GM21825 (cell line): ENCODE data around the gene ATP23.

Experiments
- ATAC-seq: cut with Tn5 transposase; IDR thresholded peaks from one replicate; pipeline ENCODE4 v1.9.1; 2021; ENCODE audit warnings: mild to moderate bottlenecking, moderate library complexity; ENCODE audit not compliant: unreplicated experiment

The ATP23 gene

DNA sequence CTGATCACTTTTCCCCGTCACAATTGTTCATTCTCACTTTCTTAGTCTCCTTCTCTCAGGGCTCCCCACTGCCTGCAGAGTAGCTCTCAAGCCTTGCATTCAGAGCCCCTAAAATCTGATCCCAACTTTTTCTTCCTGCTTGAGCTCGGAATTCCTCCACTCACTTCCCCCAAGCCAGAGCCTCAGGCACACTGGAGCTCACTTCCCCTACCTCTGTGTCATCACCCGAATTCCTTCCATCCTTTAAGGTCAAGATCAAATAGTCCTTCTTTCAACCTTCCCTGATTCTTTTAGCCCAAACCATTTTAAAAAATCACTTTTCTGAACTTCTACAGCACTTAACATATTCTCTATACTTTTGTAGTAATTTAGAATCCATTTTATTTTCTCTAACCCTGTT is 34.1 kb upstream of the ATP23 start:
- no peak for ATAC-seq

DNA sequence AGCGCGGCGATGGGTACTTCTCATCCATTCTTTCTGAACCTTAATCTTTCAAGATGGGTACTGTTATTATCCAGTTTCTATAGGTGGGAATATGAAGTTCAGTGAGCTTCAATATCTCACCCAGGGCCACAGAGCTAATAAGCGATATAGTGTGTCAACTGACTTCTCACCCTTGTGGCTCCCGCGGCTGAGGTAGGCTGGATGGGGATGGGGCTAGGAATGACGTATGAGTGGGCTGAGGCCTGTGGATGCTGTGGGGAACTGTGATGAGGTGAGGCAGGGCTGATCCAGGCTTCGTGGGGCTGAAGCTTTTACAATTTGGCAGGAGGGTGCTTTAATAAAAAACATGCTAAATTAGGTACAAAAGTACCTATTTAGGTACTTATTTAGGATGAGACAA is 32.9 kb upstream of the ATP23 start:
- ATAC-seq = no peak

DNA sequence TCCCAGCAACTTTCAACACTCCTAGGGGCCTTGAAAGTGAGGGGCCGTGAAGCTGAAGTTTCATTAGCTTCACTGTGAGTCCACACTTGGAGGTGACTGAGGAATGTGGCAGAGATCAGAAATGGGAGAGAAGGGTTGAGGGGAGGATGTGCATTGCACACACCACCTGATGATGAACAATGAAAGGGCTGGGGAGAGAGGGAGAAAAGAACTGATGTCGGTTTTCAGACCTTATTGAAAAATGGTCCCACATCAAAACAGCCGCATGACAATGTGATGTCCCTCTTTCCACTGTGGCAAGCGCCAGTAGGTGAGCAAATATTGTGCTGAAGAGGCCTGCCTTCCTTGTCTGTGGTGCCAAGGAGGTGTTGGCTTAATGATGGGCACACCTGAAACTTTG is 32.3 kb upstream of the ATP23 start:
- ATAC-seq = no peak

DNA sequence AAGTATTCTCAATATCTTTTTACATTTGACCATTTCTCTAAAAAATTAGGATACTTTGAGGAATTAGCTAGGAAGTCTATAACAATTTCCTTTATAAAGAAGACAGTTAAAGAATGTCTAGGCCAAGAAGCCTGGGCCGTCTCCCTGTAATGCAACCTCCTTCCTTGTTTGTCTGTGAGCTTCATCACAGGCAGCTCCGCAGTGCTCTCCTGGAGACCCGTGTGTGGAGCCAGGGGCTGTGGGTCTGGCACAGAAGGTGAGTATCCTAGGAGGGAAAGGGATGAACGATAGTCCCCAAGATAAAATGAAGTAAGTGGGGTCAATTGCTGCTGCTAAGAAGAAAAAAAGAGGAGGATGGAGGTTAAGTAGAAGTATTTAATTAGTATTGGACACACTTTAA is 31.8 kb upstream of the ATP23 start:
- ATAC-seq = no peak

DNA sequence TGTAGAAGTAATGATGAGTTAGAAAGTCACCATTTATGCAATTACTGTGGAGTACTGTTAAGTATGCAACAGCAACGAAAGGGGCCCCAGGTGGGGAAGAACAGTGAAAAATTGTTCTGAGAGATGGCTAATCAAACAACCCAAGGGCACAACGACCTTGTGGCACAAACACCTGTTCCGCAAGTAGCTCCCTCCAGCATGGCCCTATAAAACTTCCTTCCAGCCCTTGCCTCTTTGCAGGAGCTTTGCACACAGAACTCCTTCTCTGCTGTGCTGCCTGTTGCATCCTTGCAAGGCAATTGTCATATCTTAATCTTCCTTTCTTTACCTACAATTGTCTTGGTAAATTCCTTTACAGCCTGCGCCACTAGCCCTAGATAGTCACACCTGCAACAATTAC is 23.2 kb upstream of the ATP23 start:
- no peak for ATAC-seq

DNA sequence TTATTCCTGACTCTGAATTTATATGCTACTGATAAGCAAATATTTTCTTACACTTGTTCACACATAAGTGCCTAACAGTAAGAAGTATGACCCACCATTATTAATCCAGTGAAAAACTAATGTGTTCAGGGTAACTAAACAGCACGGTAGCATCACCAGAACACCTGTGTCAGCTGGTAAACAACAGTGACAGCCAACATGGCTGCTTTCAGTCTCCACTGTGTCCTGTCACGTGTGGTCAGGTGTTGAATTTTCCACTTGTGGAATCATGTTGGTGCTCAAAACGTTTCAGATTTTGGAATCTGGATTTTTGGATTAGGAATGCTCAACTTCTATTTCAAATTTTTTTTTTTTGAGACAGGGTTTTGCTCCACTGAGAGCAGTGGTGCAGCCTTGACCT is 14.3 kb upstream of the ATP23 start:
- ATAC-seq = no peak

DNA sequence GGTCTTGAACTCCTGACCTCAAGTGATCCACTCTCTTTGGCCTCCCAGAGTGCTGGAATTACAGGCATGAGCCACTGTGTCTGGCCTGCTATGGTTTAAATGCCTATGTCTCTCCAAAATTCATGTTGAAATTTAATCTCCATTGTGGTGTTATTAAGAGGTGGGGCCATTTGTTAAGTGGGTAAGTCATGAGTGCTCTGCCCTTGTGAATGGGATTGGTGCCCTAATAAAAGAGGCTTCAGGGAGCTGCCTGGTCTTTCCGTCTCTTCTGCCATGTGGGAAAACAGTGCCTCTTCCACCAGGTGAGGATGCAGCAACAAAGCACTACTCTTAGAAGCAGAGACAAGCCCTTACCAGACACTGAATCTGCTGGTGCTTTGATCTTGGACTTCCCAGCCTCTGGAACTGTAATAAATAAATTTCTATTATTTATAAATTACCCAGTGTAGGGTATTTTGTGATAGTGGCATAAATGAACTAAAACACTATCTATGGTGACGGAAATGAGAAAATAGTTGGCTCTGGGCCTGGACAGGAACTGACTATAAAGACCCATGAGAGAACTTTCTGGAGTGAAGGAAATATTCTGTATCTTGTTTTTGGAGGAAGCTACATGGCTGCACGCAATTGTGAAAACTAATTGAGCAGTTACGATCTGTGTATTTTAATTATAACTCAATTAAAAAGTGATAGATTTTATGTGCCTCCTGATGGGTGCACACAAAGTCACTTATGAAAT is 12.1 kb upstream of the ATP23 start:
- ATAC-seq = no peak

DNA sequence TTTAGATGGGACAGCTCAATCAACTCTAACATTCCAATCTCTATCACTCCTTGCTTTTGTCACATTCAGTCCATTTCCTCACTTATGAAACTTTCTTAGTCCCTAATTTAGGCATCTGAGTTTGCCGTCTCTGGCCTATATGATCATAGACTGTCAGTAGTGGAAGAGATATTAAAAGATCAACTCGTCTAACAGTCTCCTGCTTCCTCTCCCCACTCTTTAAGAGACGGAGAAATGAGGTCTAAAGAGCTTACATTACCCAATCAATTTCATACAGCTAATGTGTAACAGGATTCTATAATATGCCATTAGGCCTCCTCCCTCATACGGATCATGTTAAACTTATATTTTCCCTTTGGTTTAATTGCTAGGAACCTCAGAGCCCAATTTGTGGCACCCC is 6.5 kb upstream of the ATP23 start:
- ATAC-seq = no peak

DNA sequence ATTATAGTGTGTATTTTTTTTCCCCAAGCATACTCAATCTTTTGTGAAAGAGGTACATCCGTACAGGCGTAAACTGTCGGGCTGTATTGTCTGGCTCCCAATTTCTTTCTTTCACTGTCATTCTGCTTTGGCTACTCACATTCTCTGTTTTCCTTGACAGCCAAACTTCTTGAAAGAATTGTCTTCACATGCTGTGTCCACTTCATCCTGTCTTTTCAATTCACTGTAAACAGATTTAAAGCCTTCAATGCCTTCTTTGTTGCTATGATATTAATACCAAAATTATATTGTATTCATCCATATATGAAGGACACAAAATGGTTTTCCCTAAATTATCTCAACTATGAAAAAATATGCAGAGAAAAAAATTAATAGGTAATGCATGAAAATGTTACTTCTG is 6.0 kb upstream of the ATP23 start:
- ATAC-seq = no peak

DNA sequence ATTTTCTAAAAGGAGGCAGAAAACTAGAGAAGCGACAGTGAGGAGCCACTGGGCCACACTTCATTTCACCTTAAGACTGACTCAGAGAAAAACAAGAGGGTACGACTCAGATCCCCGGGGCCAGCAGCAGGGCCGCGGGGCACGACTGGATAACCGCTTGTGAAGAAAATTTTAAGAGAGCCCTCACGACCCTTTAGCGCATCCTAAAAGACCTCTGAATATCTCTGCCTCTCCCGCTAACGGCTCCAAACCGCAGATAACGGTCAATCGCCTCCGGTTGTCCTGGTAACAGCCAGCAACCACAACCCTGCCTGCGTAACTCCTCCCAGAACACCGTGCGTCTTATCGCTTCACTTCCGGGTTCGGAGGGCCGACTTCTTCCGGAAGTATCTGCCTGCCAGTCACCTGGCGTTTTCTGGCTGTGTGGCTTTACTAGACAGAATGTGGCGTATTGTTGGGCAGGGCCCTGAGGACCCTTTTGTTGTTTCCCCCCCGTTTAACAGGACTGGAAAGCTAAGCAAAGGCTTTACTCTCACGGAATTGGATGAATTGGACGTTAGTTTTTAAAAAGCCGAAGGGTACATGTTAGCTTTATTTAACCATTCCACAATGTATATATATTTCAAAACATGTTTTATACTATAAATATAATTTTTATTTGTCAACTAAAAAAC is 5.4 kb upstream of the ATP23 start:
- peak; percentile 99 for ATAC-seq

DNA sequence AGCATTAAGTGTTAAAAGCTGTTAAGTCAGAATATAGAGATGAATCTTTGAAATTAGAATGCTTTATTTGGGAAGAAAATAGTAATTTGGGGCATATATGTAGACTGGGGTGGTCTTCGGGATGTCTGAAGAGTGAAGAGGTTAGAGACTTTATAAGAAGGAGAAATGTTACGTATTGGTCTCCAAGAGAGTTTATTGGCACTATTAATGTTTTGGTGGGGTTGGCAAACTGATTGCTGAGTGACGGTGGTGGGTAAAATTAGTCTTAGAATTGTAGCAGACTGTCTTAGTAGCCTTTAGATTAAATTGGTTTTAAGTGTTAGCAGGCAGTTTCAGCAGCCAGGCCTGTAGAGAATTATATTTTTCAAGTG is 4.9 kb upstream of the ATP23 start:
- ATAC-seq = no peak

DNA sequence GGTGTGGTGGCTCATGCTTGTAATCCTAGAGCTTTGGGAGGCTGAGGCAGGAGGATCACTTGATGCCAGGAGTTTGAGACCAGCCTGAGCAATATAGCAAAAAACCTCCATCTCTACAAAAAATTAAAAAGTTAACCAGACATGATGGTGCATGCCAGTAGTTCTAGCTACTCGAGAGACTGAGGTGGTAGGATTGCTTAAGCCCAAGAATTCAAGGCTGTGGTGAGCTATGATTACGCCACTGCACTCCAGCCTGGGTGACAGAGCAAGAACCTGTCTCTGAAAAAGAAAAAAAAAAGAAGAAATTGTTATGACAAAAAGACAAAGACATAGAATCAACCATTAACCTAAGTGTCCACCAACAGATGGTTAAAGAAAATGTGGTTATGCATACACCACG is 2.1 kb upstream of the ATP23 start:
- ATAC-seq = no peak

DNA sequence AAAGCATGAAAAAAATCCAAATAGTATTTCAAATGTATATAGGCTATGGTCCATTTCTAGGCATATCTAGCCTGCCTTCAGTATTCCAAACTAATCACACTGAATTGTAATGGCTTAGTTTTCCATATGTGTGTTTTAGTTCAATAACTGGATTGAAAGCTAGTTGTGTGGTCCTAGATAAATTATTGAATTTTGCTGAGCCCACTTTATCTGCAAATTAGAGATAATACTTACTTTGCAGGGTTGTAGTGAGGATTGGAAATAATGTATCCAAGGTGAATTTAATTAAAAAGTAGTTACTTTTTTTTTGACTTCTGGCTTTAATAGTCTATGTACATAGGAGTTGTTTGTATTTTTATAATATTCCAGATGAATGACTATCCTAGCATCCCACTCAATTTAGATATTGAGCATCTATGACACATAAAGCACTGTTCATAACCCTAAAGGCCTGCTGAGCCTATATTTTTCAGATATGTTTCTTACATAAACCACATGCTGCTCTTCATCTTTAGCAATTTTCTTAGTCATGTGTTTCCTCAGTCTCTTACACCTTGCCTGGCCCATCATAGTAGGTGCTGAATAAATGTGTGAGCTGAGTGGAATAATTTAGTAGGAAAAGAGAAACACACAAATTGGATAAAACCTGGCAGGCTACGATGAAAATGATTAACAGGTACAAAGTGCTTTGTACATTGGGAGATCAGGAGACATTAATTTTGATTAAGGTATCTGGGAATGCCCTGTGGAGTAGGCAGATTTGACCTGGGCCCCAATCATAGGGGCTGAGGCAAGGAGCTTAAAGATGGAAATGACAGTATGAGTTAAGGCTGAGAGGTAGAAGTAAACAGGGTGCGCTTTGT is 1.1 kb upstream of the ATP23 start:
- ATAC-seq = no peak

DNA sequence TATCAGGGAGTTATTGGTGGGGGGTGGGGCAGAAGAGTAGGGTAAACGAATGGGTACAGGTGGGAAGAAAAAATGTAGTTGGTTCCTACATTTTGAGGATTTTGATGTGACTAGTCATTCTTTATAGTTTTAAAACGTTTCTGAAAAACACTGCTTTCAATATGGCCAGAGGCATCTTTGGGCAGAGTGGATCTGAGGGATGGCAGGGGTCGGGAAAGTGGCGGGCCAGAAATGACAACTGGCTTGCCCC is 527 bp upstream of the ATP23 start:
- ATAC-seq = no peak

DNA sequence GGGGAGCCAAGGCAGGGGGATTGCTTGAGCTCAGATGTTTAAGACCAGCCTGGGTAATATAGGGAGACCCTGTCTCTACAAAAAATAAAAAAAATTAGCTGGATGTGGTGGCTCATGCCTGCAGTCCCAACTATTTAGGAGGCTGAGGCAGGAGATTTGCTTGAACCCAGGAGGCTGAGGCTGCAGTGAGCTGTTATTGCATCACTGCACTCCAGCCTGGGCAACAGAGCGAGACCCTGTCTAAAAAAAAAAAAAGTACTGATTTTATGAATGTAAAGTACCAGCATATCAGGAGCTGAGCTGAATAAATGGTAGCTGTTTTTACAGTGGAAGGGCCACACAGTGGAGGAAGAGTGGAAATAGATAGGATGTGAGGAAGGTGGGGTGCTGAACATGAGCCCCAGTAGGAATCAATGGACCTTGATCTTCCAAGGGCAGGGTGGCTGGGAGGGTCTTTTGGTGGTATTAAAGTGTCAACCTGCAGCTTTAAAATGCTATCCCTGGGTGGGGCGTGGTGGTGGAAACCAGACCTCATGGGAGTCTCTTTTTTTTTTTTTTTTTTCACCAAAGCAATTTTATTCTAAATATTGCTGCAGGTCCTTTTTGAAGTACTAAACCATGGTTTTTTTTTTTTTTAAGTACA is 2.2 kb downstream of the ATP23 start:
- no peak for ATAC-seq

DNA sequence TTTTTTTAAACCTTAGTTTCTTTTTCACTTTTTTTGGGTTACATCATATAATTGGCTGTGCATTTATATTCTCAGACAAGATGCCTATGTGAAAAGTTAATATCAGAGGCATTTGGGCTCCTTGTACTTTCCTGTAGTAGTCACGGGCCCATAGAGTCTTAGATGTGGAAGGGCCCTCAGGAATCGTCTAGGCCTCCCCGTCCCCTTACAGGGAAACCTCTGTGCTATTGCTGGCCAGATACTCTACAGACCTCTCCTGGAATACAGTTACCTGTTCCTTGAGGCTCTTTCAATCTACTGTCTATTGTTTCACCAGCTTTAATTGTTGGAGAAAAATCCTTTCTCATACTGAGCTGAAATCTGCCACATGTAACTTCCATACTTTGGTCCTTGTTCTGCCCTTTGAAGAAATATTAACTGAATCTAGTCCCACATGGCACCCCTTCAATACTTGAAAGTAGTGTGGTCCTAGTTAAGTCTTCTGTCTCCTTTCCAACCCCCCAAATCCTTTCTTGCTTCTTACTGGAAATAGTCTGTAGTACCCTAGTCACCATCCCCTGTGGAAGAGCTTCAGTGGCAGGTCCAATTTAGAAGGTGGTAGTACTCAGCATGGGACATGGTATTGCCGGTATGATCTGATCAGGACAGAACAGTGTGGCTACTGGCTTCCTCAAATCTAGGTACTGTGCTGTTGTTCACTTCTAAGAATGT is 3.1 kb downstream of the ATP23 start:
- ATAC-seq = no peak

DNA sequence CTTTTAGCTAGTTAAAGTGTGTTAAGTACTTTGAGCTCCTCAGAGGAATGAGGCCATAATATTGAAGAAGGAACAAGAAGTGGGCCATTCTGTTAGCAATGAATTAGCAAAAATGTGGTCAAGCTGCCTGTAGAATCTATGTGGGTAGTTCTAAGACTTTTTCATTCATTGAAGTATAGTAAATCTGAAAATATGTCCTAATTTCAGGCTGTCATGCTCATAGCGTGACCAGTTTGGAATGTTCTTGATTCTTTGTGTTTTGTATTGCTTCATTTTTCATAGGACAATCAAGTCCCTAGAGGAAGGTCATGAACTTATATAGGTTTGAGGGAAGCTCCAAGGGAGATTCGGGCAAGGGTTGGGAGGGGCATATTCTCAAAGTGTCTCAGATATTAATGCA is 11.4 kb downstream of the ATP23 start:
- ATAC-seq = no peak

DNA sequence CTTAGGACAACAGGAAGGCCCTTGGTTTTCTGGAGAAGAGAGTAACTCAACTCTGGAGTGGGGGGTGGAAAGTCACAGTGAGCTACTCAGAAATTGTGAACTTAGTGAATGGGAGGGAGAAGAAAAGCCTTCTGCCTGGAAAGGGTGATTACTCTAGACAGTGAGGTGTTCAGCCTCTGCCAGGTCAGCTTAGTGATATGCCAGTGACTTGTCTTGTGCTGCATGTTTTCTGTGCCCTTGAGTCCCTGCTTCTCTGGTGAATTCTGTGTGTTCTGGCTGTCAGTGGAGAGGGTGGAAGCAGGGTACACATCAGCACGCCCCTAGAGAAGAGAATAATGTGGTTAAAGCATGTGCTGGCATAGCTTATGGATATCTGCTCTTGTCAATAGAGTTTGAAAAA is 13.4 kb downstream of the ATP23 start:
- ATAC-seq = no peak

DNA sequence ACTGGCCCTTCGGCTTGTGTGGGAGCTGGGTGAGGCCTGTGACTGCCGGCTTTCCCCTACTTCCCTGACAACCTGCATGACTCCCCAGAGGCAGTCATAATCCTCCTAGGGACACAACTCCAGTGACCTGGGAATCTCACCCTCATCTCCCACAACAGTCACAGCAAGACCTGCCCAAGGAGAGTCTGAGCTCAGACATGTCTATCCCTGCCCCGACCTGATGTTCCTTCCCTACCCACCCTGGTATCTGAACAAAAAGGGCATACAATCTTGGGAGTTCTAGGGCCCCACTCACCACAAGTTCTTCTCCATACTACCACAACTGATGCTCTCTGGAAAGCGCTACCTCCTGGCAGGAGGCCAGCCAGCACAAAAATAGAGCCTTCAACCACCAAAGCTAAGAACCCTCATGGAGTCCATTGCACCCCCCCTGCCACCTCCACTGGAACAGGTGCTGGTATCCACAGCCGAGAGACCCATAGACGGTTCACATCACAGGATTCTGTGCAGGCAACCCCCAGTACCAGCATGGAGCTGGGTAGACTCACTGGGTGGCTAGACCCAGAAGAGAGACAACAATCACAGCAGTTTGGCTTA is 16.8 kb downstream of the ATP23 start:
- no peak for ATAC-seq

DNA sequence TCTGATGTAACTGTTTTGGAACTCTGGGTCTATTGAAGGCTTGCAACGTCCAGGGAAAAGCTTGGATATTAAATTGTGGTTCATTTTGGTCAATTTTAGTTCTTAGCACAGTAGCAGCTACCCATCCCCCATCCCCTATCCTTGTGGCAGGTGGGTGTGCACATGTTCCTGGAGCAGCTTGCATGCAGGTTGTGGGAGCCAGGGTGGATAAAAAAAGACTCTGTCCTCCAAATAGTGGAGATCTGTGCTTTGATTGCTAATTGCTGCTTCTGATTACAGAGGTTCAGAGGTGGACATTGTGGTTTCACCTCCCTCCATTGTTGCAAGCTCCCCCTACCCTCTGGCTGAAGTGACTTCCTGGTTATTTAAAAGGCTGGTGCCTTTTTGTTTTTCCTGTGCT is 23.1 kb downstream of the ATP23 start:
- no peak for ATAC-seq

DNA sequence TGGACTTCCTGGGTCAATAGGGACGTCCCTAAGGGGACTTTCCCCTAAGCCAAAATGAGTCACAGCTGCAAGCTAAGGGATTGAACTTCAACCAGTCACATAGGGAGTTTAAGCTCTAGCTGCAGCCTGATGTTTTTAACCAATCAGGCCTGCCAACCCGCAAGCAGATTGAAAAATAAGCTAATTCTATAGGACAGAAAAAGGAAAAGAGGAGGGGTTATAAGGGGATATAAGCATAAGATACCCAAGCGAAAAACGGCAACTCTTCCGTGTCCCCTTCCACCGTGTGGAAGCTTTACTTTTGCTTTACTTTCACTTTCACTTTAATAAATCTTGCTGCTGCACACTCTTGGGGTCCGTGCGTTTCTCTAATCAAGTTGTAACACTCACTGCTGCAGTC is 24.4 kb downstream of the ATP23 start:
- no peak for ATAC-seq
